HG03558 (cell line): Measurements from ENCODE around the gene CCDC74B.
"Not testable (repeated sequence)": the region's sequence is repeated elsewhere in the genome, so short reads cannot be mapped to it uniquely, and the experiment has no call there.

Source experiments
- ATAC-seq: cut with Tn5 transposase; IDR thresholded peaks from one replicate; pipeline ENCODE4 v1.9.1; 2021; ENCODE audit warnings: moderate number of reproducible peaks; ENCODE audit not compliant: unreplicated experiment; ENCODE audit errors: extremely low read depth

Gene CCDC74B

DNA sequence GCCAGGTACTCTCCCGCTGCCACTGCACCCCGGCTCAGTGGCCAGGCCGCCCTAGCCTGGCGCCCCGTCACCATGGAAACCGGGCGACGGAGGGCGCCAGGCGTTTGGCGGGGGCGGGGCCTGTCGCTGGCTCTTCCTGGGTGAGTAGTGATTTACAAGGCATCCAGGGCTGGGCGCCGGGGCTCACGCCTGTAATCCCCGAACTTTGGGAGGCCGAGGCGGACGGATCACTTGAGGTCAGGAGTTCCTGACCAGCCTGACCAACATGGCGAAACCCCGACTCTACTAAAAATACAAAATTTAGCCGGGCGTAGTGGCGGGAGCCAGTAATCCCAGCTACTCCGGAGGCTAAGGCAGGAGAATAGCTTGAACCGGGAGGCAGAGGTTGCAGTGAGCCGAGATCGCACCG, at the start of gene CCDC74B:
Gene CCDC74B, minus strand, starts transcription at position 107 of the 409 bp plus-strand sequence. CDS start 116 bp downstream, outside the sequence.
- ATAC-seq: not testable (repeated sequence)

DNA sequence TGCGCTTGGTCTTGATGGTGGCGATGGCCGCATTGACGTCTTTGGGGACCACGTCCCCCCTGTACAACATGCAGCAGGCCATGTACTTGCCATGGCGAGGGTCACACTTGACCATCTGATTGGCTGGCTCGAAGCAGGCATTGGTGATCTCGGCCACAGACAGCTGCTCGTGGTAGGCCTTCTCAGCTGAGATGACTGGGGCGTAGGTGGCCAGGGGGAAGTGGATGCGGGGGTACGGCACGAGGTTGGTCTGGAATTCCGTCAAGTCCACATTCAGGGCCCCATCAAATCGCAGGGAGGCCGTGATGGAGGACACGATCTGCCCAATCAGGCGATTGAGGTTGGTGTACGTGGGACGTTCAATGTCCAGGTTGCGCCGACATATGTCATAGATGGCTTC, 48.9 kb upstream of the CCDC74B start:
- not testable (repeated sequence) for ATAC-seq

DNA sequence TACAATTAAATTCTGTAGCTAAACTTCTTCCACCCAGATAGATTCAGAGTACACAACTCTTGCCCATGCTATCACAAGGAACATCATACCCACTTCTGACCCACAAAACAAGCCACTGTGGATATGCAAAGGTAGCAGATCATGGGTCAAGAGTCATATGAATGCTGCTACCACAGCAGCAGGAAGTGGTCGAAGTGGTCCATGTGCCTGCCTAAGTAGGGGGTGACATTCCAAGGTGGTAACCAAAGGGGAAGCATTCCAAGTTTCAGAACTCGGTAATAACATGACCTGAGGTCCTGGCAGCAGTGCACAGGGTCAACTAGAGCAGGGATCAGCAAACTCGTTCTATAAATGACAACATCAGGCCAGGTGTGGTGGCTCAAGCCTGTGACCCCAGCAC, 47.5 kb upstream of the CCDC74B start:
- not testable (repeated sequence) for ATAC-seq

DNA sequence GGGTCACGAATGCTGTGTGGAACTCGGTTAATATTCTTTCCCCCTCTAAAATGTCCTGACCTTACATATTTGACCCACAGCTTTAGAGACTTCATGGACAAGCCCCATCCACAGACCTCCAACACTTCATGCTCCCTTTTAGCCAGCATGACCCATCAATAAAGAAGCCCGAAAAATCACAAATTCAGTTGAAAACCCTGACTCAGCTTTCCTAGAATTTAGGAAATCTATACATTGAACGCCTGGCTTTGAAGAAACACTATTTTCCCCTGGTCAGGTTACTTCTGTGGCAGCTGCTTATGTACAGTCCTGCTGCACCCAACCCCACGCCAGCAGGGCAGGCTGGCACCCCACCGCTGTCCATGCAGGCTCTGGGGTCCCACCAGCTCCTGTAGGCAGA, 46.4 kb upstream of the CCDC74B start:
- ATAC-seq: not testable (repeated sequence)

DNA sequence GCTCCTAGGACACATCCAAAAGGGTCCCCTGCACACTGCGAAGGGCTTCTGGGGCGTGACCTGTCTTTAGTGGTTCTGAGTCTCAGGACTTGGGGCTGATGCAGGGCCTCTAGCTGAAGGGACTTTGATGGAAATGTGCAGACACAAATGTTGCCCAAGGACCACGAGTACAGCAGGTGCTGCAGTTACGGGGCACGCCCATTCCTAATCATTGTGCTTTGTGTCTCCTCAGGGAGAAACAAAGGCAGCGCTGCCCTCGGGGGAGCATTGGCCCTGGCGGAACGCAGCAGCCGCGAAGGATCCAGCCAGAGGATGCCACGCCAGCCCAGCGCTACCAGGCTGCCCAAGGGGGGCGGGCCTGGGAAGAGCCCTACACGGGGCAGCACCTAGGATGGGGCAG, 45.3 kb upstream of the CCDC74B start:
- ATAC-seq: no peak

DNA sequence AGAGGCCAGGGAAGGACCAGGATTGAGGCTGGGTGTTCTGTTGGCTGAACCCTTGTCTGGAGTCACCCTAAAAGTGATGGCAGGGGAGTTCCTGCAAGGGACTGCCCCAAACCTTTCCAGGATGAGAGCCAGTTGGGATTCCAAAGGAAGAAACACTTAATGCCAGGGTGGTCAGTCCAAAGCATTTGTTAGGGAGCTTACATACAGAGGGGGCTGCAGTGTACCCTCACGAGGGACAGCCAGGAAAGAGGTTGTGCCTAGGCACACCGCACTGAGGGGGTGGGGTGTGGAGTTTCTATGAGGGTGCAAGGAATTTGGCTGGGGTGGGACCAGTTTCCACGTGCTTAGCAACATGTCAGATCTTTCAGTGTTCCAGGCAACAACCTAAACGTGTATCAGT, 44.0 kb upstream of the CCDC74B start:
- not testable (repeated sequence) for ATAC-seq

DNA sequence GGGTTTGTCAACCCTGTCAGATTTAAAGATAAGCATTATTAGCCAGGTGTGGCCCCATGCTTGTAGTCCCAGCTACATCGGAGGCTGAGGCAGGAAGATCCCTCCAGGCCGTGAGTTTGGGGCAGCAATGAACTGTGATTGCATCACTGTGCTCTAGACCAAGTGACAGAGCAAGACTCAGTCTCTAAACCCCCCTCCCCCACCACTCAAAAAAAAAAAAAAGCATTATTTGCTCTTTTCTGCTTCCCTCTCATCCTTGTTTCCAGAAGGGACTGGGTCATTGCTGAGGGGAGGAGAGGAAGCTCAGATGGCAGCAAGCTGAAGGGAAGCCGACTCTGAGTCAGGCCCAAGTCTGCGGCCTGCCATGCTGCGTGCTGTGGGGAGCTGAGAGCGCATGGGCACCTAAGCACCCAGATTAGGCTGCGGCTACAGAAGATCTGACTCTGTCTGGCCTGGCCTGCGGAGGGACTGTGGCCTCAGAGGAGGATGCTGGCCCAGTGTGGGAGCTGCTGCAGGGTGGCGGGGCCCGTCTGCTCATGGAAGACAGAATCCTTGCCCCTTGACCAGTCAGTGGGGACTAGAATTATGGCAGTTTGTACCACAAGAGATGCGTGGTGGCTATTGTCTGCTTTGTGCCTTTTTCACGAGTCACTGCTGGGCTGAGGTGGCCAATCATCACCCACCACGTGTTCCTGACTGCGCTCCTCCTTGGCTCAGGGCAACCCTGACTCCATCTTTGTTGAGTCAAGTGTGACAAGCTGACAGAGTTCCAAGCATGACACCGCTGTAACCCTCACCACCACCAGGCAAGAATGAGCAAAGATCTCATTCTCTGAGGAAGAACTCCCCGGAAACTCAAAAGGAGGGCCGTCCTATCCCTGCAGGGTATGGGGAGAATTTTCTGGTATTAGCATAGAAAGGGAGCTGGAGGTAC, 43.2 kb upstream of the CCDC74B start:
- not testable (repeated sequence) for ATAC-seq

DNA sequence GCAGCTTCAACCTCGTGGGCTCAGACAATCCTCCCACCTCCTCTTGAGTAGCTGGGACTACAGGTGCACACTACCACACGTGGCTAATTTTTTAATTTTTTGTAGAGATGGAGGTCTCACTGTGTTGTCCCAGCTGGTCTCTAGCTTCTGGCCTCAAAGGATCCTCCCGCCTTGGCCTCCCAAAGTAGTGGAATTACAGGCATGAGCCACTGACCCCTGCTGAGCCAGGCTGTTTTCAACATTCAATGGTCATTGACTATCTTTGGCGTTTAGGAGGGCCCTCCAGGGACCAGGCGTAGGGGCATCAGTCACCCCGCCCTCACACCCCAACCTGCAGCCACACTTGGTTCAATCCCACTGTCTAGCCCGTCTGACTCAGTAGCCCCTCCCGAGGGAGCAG, 42.4 kb upstream of the CCDC74B start:
- no peak for ATAC-seq

DNA sequence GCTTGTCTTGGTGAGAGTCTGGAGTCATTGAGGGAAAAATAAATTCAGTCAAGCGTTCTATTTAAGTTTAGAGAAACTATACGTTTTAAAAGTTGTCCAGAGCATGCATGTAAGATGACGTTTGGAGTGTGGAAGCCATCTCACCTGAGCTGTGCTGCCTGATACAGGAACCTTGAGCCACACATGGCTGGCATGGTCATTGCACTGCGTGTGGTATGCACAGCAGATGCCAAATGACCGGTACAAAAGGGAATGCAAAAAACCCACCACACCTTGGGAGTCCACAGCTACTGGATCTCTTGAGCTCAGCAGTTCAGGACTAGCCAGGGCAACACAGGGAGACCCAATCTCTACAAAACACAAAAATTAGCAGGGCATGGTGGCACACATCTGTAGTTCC, 41.5 kb upstream of the CCDC74B start:
- ATAC-seq: no peak

DNA sequence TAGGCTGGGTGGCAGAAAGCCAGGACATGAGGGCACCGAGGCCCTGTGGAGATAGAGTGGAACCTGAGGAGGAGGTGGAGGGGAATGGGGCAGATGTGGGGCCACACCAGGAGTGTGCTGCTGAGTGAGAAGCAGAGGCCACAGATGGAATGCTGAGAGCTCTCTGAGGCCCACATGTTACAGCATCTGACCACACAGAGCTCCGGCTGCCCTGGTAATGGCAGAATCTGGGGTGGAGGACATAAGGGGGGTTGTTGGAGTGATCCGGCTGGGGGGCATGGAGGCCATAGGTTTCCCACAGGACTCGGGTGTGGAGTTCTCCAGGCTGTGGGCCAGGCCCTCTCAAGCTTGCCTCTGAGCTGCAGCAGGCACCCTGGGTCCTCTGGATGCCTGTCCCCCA, 41.0 kb upstream of the CCDC74B start:
- no peak for ATAC-seq

DNA sequence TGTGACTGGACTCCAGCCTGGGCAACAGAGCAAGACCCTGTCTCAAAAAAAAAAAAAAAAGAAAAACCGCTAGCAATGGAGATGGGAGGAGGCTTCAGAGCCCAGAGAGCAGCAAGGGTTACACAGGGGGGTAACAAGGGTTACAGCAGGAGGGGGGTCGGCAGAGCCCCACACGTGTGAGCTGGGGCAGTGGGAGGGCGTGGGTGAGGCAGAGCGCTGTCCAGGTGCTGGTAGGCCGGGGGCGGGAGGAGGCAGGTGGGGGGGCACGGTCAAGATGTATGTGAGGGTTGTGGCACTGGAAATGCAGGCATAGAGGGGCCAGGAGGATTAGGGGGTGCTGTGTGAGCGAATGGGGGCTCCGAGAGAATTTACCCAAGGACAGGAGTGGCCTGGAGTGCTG, 40.5 kb upstream of the CCDC74B start:
- ATAC-seq: no peak

DNA sequence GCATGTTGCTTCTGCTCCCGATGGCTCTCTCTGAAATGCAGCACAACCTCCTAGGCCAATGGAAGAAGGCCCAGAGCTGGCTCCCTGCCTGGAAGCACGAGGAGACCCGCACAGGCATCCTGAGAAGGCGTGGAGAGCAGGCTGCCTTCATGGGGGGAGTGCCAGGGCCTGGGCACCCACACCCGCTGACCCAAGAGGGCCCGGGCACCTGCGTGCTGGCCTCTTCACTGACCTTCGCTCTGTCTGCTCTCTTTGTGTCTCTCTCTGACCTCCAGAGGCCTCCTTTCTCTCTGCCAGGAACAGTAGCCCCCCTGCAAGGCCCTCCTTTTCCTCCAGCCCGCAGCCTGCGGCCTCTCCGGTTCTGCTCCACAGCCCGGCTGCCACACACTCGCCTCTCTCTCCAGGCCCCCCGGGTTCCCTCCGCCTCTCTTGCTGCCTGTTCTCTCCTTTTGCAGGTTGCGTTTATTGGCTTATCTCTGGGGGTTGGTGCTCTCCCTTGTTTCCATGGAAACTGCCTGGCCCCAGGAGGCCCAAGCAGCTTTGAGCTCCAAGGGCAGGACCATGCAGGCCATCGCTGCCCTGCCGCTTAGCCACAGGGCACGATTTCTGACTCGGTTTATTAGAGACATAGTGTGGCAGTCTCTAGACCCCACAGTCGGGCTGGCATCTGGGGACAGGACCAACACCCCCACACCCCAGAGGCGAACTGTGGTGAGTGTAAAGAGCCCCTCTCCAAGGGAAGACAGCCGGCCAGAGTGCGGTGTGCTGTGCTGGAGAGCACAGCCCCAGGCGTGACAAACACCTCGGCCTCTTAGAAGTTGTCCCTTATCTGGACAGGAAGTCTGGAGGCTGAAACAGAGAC, 38.8 kb upstream of the CCDC74B start:
- no peak for ATAC-seq

DNA sequence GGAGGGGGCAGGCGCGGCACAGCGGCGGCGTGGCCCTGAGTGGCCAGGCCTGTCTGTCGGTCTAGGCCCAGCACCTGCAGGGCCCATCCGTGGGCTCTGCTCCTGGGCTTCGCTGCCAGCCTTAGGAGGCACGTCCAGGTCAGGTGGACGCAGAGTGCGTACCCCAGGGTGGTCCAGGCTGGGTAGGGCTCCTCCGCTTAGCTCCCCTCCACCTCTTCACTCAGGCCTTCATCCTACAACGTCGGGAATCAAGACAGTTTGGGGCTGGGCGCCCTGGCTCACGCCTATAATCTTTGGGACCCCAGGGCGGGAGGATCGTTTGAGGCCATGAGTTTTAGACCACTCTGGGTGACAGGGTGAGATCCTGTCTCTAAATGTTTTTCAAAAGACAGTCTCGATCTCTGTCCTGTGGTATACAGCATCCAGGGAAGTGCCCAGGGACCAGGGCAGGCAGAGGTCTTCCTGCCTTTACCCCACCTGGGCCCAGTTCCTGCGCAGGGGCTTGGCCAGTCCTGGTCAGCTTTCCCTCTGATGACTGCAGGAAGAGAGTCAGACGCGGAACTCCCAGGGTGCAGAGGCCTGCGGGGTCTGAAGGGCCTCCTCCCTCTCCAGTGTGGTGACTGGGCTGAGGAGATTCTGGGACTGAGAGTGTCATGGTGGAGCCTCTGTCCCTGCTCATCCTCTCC, 38.1 kb upstream of the CCDC74B start:
- ATAC-seq: not testable (repeated sequence)

DNA sequence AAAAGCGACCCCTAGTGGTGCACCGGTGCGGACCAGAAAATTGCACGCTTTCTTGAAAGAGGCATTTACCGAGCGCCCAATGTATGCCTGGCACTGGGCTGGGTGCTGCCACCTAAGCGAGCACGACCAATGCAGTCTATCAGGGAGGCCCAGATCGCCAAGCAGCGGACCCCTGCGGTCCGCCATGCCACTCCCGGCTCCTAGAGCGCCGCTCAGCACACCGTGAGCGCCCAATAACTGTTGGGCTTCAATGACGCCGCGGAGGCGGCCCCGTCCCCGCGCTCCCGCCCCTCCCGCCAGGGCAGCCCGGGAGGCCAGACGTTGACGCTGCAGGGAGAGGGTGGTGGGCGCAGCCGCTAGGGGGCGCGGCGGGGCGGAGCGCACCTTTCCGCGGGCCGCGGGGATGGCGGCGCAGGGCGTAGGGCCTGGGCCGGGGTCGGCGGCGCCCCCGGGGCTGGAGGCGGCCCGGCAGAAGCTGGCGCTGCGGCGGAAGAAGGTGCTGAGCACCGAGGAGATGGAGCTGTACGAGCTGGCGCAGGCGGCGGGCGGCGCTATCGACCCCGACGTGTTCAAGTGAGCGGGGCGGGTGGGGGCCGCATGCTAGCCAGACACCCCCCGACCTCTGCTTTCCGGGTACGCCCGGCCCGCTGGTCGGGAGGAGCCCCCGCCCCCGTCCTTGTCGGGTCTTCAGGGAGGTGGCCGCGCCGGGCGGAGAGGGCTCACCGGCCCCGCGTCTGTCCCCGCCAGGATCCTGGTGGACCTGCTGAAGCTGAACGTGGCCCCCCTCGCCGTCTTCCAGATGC, 37.2 kb upstream of the CCDC74B start, which contains the start of gene MZT2B:
Gene MZT2B, plus strand, starts transcription at position 383 of the 803 bp plus-strand sequence. Its CDS starts 21 bp downstream, at position 404.
- peak; percentile 76 for ATAC-seq

DNA sequence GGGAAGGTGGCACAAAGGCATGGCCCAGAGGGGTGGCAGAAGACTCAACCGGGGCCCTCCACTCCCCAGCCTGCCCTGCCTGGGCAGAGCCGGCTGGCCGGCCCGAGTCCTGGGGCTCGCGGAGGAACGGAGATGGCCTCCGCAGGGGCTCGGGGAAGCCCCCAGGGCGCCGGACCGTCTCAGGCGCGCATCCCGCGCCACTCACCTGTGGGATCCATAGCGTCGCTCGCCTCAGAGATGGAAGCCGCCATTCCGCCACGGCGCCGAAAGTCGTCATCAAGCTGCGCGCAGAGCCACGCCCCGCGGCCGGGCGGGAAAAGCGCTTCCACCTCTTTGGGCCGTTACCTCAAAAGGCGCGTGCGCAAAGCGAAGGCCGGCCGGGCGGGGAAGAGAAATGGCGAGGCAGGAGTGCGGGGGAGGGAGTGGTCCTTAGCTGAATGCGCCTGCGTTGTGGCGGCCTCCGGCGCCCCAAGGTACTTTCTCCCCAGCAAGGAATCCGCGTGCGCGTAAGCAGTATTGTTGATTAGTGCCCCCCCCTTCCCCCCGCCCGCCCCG, 36.5 kb upstream of the CCDC74B start, which contains the start of gene SMPD4:
Gene SMPD4, minus strand, starts transcription at position 278 of the 555 bp plus-strand sequence. CDS start 5,010 bp downstream, outside the sequence.
- peak; percentile 31 for ATAC-seq

DNA sequence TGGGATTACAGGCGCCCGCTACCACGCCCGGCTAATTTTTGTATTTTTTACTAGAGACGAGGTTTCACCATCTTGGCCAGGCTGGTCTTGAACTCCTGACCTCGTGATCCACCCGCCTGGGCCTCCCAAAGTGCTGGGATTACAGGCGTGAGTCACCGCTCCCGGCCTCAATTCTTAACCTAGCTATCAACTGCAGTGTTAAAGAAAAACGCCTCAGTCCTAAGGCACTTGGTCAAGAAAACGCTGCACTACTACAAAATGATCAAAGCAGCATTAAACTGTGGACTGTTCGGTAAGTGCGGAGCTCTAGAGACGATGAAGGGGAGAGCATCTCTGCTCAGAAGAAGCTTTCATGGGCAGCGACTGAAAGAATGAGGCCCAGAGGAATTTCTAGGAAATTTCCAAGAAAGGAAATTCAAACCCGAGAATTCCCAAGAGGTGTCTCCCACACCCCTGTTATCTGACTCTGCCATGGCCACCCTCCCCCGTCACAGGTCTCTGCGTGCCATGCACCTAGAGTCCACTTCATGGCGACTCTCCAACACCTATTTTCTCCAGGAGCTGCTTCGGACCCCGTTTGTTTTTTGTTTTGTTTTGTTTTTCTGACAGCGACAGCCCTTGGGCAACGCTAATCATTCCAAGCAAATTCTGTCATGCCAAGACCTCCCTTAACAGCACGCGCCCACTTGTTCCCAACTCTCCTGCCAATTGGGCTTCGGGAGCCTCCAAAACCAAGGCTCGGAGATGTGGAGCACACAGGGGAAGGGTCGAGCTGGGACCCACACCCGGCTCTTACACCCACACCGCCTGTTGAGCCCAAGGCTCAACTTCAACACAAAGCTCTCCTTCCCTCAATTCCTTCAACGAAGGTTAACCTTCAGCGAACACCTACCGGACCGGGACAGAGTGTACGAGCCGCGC, 35.8 kb upstream of the CCDC74B start:
- ATAC-seq: not testable (repeated sequence)

DNA sequence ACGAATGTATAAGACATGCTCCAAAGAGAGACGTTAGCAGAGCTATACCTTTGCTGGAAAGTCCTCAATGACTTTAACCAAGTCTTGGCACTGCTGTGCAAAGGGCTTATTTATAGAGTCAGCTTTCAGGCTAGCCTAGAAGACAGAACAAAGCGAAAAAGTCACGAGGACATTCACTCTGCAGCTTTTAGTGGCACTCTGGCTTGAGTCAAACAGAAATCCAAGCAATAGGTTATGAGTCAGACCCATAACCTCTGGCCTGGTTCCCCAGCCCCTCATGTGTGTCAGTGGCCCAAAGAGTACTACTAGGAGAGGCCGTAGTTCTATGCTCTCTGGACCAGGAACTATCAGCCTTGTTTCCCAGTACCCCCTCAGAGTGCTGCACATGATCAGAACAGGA, 30.0 kb upstream of the CCDC74B start:
- peak; percentile 43 for ATAC-seq

DNA sequence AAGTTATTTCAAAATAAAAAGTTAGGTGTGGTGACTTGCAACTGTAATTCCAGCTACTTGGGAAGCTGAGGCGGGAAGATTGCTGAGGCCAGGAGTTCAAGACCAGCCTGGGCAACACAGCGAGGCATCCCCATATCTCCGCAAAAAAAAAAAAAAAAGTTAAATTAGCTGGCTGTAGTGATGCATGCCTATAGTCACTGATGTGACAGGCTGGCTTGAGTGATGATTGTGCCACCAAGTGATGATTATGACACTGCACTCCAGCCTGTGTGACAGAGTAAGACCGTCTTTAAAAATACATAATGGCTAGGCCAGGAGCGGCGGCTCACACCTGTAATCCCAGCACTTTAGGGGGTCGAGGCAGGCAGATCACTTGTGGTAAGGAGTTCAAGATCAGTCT, 25.0 kb upstream of the CCDC74B start:
- ATAC-seq: no peak
